Lower leg skin (tissue), 4 donors: Measurements from ENCODE around the gene ULK1. TPM values are rescaled to one million over a fixed set of nuclear protein-coding genes. Genes with fewer than 3 reads are reported as not detected.
"Not testable (repeated sequence)": the region's sequence is repeated elsewhere in the genome, so short reads cannot be mapped to it uniquely, and the experiment has no call there.

Experiments used
- DNase-seq, 2 donors: peaks; one replicate each; pipeline ENCODE4 v3.0.0-alpha.2; 2019; ENCODE audit warnings: low spot score in 2 of 2
- H3K4me3 ChIP-seq: fragments of 200-600 bp; sonication (generic); 2 replicates; pipeline ENCODE4 v1.5.1; 2017; ENCODE audit warnings: mild to moderate bottlenecking, low read depth; ENCODE audit not compliant: poor library complexity, severe bottlenecking
- POLR2A ChIP-seq, 2 donors: fragments of 450-650 bp; IDR thresholded peaks; one replicate each; pipeline ENCODE4 v1.6.1; 2016 to 2017; ENCODE audit warnings: antibody characterized with exemption in 2 of 2, mild to moderate bottlenecking in 1 of 2, moderate library complexity in 1 of 2
- WGBS, 2 donors: methylation state at CpG; one replicate each; pipeline ENCODE4 v1.1.5; 2018; 5-methylcytosine and 5-hydroxymethylcytosine counted together
- intact Hi-C: fragments of 100-400 bp; cut with DNase I; formaldehyde crosslinking; loops from one replicate; pipeline ENCODE4 v1.15.0; 2023; ENCODE audit warnings: low total_unique reads
- total RNA-seq, 4 donors: library from RNA; depleted of rRNA; stranded (reverse); fragments of >200 nt; gene quantifications; one replicate each; pipeline ENCODE4 v1.1.0, GENCODE V29; 2016
- TF ChIP-seq, protein P1 (sequence below), 3 donors: fragments of 450-650 bp; IDR thresholded peaks; one replicate each; pipeline ENCODE4 v1.5.1; 2016; ENCODE audit warnings: antibody characterized with exemption in 3 of 3, mild to moderate bottlenecking in 3 of 3, moderate library complexity in 2 of 3

The ULK1 gene
- total RNA-seq, 4 donors from 2014 or later: 42.8 to 117 (median 46.1) TPM

DNA sequence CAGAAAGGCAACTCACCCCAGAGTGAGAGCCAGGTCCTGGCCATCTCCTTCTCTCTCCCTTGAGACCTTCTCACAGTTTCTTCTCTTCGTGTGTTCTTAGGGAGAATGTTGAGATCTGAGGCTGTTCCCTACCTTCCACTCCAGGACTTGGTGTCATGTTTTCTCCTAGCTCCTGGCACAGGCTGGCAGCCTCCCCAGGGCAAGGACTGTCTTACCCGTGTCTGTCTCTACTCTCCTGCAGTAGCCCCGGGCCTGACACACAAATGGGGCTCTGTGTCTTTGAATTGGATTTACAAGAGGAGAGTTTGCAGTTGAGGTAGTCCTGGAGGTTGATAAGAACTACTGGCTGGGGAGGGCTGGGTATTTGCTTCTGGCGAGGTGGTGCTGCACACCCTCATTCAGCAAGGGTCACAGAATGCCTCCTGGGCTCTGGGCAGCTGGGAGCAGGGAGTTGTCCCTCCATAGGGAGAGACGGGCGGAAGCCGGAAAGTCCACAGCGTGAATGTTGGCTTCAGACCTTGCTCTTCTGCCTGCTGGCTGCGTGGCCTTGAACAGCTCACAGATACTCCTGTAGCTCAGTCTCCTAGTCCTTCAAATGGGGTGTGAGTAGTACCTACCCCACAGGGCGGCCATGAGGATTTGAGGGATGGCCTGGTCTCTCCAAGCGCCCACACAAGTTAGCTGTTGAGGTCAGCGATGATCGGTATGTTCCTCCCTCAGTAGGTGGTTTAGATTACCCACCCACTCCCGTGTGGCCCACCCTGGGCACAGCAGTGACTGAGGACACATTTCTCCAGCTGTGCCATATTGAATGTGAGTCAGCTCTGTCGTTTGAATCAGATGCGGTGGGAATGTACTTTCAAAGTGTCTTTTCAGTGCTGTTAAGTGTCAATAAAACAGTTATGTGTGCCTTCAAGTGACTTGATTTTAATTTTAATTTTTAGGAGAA lies 65.5 kb downstream of the ULK1 start:
- no peak overlapping the region for H3K4me3 ChIP-seq
- peak in 1 of 2 donors; percentile 81 for DNase-seq
- intact Hi-C loops: no loop called here
- 63 to 70% methylated on average over 16 of the region's 16 CpGs for WGBS, 2 donors
- TF ChIP-seq, protein P1, sequence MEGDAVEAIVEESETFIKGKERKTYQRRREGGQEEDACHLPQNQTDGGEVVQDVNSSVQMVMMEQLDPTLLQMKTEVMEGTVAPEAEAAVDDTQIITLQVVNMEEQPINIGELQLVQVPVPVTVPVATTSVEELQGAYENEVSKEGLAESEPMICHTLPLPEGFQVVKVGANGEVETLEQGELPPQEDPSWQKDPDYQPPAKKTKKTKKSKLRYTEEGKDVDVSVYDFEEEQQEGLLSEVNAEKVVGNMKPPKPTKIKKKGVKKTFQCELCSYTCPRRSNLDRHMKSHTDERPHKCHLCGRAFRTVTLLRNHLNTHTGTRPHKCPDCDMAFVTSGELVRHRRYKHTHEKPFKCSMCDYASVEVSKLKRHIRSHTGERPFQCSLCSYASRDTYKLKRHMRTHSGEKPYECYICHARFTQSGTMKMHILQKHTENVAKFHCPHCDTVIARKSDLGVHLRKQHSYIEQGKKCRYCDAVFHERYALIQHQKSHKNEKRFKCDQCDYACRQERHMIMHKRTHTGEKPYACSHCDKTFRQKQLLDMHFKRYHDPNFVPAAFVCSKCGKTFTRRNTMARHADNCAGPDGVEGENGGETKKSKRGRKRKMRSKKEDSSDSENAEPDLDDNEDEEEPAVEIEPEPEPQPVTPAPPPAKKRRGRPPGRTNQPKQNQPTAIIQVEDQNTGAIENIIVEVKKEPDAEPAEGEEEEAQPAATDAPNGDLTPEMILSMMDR (IDR thresholded peaks at IDR 0.05): no peak
- TF ChIP-seq POLR2A (IDR thresholded peaks at IDR 0.05): no peak

DNA sequence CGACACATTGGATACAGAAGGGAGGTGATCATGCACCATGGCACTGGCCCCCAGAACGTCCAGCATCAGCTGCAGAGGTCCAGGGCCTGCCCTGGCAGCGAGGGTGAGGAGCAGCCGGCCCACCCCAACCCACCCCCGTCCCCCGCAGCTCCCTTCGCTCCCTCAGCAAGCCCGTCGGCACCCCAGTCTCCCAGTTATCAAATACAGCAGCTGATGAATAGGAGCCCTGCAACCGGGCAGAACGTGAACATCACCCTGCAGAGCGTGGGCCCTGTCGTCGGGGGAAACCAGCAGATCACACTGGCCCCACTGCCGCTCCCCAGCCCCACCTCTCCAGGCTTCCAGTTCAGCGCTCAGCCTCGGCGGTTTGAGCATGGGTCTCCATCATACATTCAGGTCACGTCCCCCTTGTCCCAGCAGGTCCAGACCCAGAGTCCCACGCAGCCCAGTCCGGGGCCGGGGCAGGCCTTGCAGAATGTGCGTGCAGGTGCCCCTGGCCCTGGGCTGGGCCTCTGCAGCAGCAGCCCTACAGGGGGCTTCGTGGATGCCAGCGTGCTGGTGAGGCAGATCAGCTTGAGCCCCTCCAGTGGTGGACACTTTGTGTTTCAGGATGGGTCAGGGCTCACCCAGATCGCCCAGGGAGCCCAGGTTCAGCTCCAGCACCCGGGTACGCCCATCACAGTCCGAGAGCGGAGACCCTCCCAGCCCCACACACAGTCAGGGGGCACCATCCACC lies 66.3 kb downstream of the ULK1 start:
- intact Hi-C loops, H3K4me3 ChIP-seq: not testable (repeated sequence)
- peak in 1 of 2 donors; percentile 64 for DNase-seq
- 87% methylated on average over 18 to 19 of the region's 30 CpGs for WGBS, 2 donors

DNA sequence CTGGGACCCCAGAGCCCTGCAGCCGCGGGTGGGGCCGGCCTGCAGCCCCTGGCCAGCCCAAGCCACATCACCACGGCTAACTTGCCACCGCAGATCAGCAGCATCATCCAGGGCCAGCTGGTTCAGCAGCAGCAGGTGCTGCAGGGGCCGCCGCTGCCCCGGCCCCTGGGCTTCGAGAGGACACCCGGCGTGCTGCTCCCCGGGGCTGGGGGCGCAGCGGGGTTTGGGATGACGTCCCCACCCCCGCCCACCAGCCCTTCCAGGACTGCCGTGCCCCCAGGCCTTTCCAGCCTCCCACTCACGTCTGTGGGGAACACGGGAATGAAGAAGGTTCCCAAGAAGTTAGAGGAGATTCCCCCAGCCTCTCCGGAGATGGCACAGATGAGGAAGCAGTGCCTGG lies 66.9 kb downstream of the ULK1 start:
- H3K4me3 ChIP-seq, DNase-seq, intact Hi-C loops: not testable (repeated sequence)
- 73 to 100% methylated on average over 1 to 4 of the region's 20 CpGs for WGBS, 2 donors

DNA sequence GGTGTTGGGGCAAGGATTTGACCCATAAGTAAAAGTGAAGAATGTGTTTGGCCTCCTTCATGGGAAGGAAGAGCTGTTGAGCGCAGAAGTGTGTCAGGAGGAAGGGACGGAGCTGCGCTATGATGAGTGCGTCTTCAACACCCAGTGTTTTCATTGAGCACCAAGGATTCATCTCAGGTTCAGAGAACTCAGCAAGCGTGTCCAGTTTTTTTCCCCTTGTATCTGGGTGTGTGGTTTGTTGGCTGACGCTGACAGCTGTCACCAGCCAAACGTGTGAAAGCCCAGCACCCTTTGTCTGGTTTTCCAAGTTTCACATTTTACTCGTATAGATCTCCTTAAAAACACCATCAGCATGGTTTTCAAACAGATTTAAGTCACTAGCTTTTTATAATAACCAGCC lies 67.6 kb downstream of the ULK1 start:
- no peak overlapping the region for H3K4me3 ChIP-seq
- intact Hi-C loops: no loop called here
- WGBS, 2 donors: 85% methylated on average over 8 of the region's 8 CpGs
- TF ChIP-seq, protein P1 (IDR thresholded peaks at IDR 0.05): no peak
- no peak for TF ChIP-seq POLR2A (IDR thresholded peaks at IDR 0.05)
- peak in 1 of 2 donors; percentile 37 for DNase-seq

DNA sequence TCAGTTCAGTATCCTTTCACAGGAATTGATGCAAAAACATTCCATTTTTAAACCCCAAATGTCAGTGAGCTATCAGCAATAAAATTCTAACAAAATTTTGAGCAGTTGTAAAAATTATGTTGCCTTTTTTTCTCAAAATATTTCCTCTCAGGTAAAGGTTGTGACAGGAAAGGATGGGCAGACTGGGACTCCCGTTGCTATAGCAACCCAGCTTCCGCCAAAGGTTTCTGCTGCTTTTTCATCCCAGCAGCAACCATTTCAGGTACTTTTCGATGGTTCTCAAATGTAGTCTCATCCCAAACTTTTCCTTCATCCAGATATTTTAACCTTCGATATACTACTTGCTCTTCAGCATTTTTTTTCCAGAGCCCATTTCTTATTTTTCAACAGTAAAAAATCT lies 69.0 kb downstream of the ULK1 start:
- intact Hi-C loops: no loop called here
- H3K4me3 ChIP-seq: no peak overlapping the region
- DNase-seq: peak in 1 of 2 donors; percentile 60
- no peak for TF ChIP-seq POLR2A (IDR thresholded peaks at IDR 0.05)
- TF ChIP-seq, protein P1 (IDR thresholded peaks at IDR 0.05): no peak
- 76 to 81% methylated on average over 4 of the region's 4 CpGs for WGBS, 2 donors

DNA sequence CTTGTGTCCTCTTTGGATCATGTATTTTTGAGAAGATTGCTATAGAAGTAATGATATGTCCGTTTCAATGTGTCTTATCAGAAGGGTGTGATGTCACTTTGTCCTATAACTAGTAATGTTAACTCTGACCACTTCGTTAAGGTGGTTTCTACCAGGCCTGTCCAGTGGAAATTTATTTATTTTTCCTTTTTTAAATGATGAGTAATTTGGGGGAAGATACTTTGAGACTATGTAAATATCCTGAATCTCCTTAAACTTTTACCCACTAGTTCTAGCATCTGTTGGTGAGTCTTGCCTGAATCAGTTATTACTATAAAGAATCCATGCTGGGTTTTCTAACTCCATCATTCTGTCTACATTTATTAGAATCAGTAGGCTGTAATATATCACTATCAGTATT lies 70.7 kb downstream of the ULK1 start:
- DNase-seq: no peak
- TF ChIP-seq POLR2A (IDR thresholded peaks at IDR 0.05): no peak
- TF ChIP-seq, protein P1 (IDR thresholded peaks at IDR 0.05): no peak
- WGBS, 2 donors: 88 to 91% methylated on average over 2 of the region's 2 CpGs
- intact Hi-C loops: no loop called here
- no peak overlapping the region for H3K4me3 ChIP-seq
